HG02642 (cell line): ENCODE measurements around the gene SUCLA2.

ENCODE experiments used
- ATAC-seq: cut with Tn5 transposase; IDR thresholded peaks from one replicate; pipeline ENCODE4 v1.9.1; 2021; ENCODE audit warnings: mild to moderate bottlenecking; ENCODE audit not compliant: unreplicated experiment, poor library complexity

SUCLA2 gene

DNA sequence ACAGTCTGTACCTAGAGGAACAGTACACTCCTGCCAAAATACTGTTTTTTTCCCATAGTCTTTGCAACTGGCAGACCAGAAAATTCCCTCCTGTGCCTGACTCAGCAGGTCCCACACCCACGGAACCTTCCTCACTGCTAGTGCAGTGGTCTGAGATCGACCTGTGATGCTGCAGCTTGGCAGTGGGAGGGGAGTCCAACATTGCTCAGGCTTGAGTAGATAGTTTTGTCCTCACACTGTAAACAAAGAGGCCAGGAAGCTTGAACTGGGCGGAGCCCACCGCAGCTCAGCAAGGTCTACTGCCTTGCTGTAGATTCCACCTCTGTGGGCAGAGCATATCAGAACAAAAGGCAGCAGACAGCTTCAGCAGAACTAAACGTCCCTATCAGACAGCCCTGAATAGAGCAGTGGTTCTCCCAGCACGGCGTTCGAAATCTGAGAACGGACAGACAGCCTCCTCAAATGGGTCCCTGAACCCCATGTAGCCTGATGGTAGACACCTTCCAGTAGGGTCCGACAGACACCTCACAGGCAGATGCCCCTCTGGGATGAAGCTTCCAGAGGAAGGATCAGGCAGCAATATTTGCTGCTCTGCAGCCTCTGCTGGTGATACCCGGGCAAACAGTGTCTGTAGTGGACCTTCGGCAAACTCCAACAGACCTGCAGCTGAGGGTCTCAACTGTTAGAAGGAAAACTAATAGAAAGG is 92.7 kb downstream of the SUCLA2 start:
- no peak for ATAC-seq

DNA sequence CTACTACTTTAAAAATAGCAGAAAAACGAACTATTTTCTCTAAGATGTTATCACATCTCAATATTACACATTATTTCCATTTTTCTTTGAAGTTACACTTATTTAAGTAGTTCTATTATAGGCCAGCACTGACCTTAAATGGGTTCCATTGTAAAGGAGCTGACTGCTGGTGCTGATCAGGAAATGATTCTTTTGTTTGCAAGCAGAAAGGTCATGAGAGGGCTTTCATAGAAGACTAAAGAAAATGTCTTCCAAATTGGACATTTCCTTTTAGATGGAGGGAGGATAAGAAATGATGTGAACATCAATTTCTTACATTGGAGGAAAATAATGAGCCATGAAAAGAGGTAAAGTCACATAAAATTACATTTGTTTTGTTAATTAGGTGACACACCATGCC is 96.2 kb downstream of the SUCLA2 start:
- ATAC-seq: no peak

GRCh38 chr13:47904241-47904640 is 96.8 kb downstream of the SUCLA2 start:
- ATAC-seq: no peak

DNA sequence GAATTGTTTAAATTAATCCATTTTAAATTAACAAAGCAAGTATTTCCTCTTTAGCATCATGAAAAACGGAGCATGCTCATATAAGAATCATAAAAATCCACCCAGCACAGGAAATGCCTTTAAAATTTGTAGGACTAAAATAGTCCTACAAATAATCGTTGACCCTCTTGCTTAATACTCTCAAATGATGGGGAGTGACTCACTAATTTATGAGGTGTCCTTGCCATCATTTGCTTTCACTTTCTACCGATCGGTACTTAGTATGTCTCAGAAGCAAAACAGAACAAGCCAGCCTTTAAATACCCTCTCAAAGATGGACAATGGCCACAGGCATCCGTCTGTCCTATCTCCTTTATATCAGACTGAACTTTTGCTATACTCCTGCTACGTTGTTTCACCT is 97.2 kb downstream of the SUCLA2 start:
- no peak for ATAC-seq

DNA sequence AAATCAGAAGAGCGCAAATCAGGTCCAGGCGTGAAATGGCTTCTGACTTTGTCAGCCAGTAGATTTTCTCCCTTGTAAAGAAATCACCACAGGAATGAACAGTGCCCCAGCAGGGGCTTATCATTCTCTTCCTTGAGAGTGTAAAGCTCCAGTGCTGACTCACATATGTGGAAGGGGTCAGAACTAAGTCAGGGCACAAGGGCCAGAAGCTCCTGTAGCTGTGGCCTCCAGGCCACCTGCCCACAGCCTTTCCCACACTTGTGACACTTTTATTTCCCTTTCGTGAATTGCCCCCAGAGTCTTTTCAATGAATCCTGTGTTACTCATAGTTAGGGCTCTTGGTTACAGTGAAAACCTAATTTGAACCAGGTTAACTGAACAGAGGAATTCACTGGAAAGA is 99.6 kb downstream of the SUCLA2 start:
- ATAC-seq: no peak

GRCh38 chr13:47898080-47898479 is 103.0 kb downstream of the SUCLA2 start:
- no peak for ATAC-seq

- ATAC-seq: no peak
Measured at GRCh38 chr13:47897411-47898050, 103.5 kb downstream of the SUCLA2 start.

- ATAC-seq: no peak
Measured at GRCh38 chr13:47896546-47896945, 104.5 kb downstream of the SUCLA2 start.

DNA sequence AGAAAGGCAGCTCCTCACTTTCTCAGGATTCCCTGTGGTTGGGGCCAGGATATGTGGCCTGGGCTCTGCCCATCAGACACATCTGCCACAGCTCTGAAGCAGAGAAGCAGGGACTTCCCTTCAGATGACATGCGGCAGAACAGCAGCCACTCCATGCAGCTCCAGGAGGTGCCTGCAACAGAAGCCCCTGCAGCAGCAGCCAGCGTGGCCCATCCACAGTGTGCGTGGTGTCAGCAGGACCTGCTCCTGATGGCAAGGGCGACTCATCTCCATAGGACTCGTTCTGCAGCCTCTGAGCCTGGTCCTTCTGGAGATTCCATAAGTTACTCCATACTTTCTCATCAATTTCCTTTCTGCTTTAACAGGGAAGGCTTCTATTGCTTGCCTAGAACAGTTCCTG is 105.0 kb downstream of the SUCLA2 start:
- no peak for ATAC-seq

- no peak for ATAC-seq
Measured at GRCh38 chr13:47893527-47893926, 107.5 kb downstream of the SUCLA2 start.
